SW 1271 (cell line): Measurements from ENCODE around the gene CHST12.
"Not testable (repeated sequence)": the region's sequence is repeated elsewhere in the genome, so short reads cannot be mapped to it uniquely, and the experiment has no call there.

Experiments
- DNase-seq, 2 experiments: peaks; one replicate each; lab custom pipeline; 2025; lab: John Stamatoyannopoulos, UW

The CHST12 gene

GRCh38 chr7:2378125-2378524 is 25.3 kb upstream of the CHST12 start:
- DNase-seq, result not testable (repeated sequence)

- DNase-seq, result no peak
Measured at GRCh38 chr7:2379161-2379560, 24.2 kb upstream of the CHST12 start.

GRCh38 chr7:2379821-2380450 is 23.5 kb upstream of the CHST12 start:
- DNase-seq, result no peak

- DNase-seq, result no peak
Measured at GRCh38 chr7:2380461-2380860, 22.9 kb upstream of the CHST12 start.

- no peak for DNase-seq
Measured at GRCh38 chr7:2381227-2381626, 22.2 kb upstream of the CHST12 start.

GRCh38 chr7:2381881-2382509 is 21.4 kb upstream of the CHST12 start:
- no peak for DNase-seq

- DNase-seq, result no peak
Measured at GRCh38 chr7:2383543-2384274, 19.7 kb upstream of the CHST12 start.

GRCh38 chr7:2384354-2385243 is 18.8 kb upstream of the CHST12 start:
- no peak for DNase-seq

GRCh38 chr7:2386122-2386521 is 17.3 kb upstream of the CHST12 start:
- DNase-seq, result not testable (repeated sequence)

- DNase-seq, result no peak
Measured at GRCh38 chr7:2386964-2387669, 16.3 kb upstream of the CHST12 start.

GRCh38 chr7:2387897-2388636 is 15.3 kb upstream of the CHST12 start:
- DNase-seq, result no peak

GRCh38 chr7:2388637-2388954 is 14.8 kb upstream of the CHST12 start:
- no peak for DNase-seq

GRCh38 chr7:2390020-2390816 is 13.2 kb upstream of the CHST12 start:
- DNase-seq, result not testable (repeated sequence)

- DNase-seq, result no peak
Measured at GRCh38 chr7:2393706-2394105, 9.7 kb upstream of the CHST12 start.

GRCh38 chr7:2394566-2395082 is 8.8 kb upstream of the CHST12 start:
- DNase-seq, result no peak

GRCh38 chr7:2398506-2398905 is 4.9 kb upstream of the CHST12 start:
- DNase-seq, result no peak

- peak; percentile 50 to 87 for DNase-seq
Measured at GRCh38 chr7:2399848-2400587, 3.4 kb upstream of the CHST12 start.

- no peak for DNase-seq
Measured at GRCh38 chr7:2402687-2403013, 761 bp upstream of the CHST12 start.
